SU-DHL-6 (cell line): ENCODE results near the gene LRRFIP1.

Experiments used
- CTCF ChIP-seq: fragments of 200-600 bp; sonication (generic); IDR thresholded peaks from one replicate; pipeline ENCODE4 v1.5.1; 2017; ENCODE audit warnings: antibody characterized with exemption, mild to moderate bottlenecking, low read length, moderate library complexity; ENCODE audit not compliant: insufficient read depth, poor library complexity, severe bottlenecking
- EZH2phosphoT487 ChIP-seq: fragments of 200-600 bp; sonication (generic), shearing (Covaris generic); conservative IDR thresholded peaks from 2 replicates; pipeline ENCODE4 v1.6.1; 2018; ENCODE audit warnings: mild to moderate bottlenecking, antibody characterized with exemption, low read length, moderate library complexity, mixed read lengths

GRCh38 chr2:237601453-237602116 lies 25.8 kb upstream of the LRRFIP1 start:
- no peak for TF ChIP-seq CTCF
- TF ChIP-seq EZH2phosphoT487: no peak
